Measurements from ENCODE around the gene AAMP.
A peak's percentile ranks its signal among the peaks of the same experiment; 100 is the strongest.

AAMP gene

GRCh38 chr2:218230882-218231281 lies 39.1 kb downstream of the AAMP start:
- peak; percentile 49 for DNase-seq (ENCODE audit: low read depth)
- TF ChIP-seq CTCF (conservative IDR thresholded peaks at IDR 0.05; ENCODE audit: control insufficient read depth, insufficient read depth, low read depth, low read length) = peak; percentile 39

GRCh38 chr2:218229851-218230250 lies 40.1 kb downstream of the AAMP start:
- DNase-seq (ENCODE audit: low read depth) = no peak
- no peak overlapping the region for H3K4me3 ChIP-seq (ENCODE audit: control insufficient read depth, low read depth, low read length)

More at GRCh38 chr2:218230882-218231281, 39.1 kb downstream of the AAMP start:
- no peak overlapping the region for H3K4me3 ChIP-seq (ENCODE audit: control insufficient read depth, low read depth, low read length)

GRCh38 chr2:218229239-218229638 lies 40.7 kb downstream of the AAMP start:
- peak; percentile 74 for DNase-seq (ENCODE audit: low read depth)
- no peak overlapping the region for H3K4me3 ChIP-seq (ENCODE audit: control insufficient read depth, low read depth, low read length)
- no peak for TF ChIP-seq CTCF (conservative IDR thresholded peaks at IDR 0.05; ENCODE audit: control insufficient read depth, insufficient read depth, low read depth, low read length)

More at GRCh38 chr2:218229851-218230250, 40.1 kb downstream of the AAMP start:
- no peak for TF ChIP-seq CTCF (conservative IDR thresholded peaks at IDR 0.05; ENCODE audit: control insufficient read depth, insufficient read depth, low read depth, low read length)

- peak; percentile 33 for DNase-seq (ENCODE audit: low read depth)
- no peak for TF ChIP-seq CTCF (conservative IDR thresholded peaks at IDR 0.05; ENCODE audit: control insufficient read depth, insufficient read depth, low read depth, low read length)
- no peak overlapping the region for H3K4me3 ChIP-seq (ENCODE audit: control insufficient read depth, low read depth, low read length)
Measured at GRCh38 chr2:218228366-218229090, 41.4 kb downstream of the AAMP start.

GRCh38 chr2:218226903-218227302 lies 43.0 kb downstream of the AAMP start:
- no peak for DNase-seq (ENCODE audit: low read depth)
- no peak for TF ChIP-seq CTCF (conservative IDR thresholded peaks at IDR 0.05; ENCODE audit: control insufficient read depth, insufficient read depth, low read depth, low read length)
- no peak overlapping the region for H3K4me3 ChIP-seq (ENCODE audit: control insufficient read depth, low read depth, low read length)

- H3K4me3 ChIP-seq (ENCODE audit: control insufficient read depth, low read depth, low read length) = no peak overlapping the region
- DNase-seq (ENCODE audit: low read depth) = no peak
- TF ChIP-seq CTCF (conservative IDR thresholded peaks at IDR 0.05; ENCODE audit: control insufficient read depth, insufficient read depth, low read depth, low read length) = no peak
Measured at GRCh38 chr2:218224186-218224585, 45.8 kb downstream of the AAMP start.
